ENCODE data around the gene LHFPL2. TPM values are rescaled to one million over a fixed set of nuclear protein-coding genes. Genes with fewer than 3 reads are reported as not detected.

LHFPL2 gene
- total RNA-seq, 4 donors from 2014 or later: 14.7 to 127 (median 28.0) TPM

GRCh38 chr5:78497573-78498533, 150.7 kb downstream of the LHFPL2 start:
- Histone ChIP-seq H3K27me3 (no peaks in the 10 kb centered on the region), H3K4me3 (no peak overlapping the region), H3K9me3 (no peaks in the 10 kb centered on the region), H3K27ac (no peak overlapping the region), H3K36me3 (no peaks in the 10 kb centered on the region), H3K4me1 (no peaks in the 10 kb centered on the region)
- TF ChIP-seq POLR2A (IDR thresholded peaks at IDR 0.05) (no peak), CTCF (IDR thresholded peaks at IDR 0.05) (no peak)
- intact Hi-C loops (cut with DNase I; ENCODE audit: low total_unique reads): no loop called here
- peak in 1 of 2 donors; percentile 34 for DNase-seq

GRCh38 chr5:78496373-78496772, 152.2 kb downstream of the LHFPL2 start:
- H3K4me1 ChIP-seq: no peaks in the 10 kb centered on the region
- intact Hi-C loops (cut with DNase I; ENCODE audit: low total_unique reads): no loop called here
- no peak overlapping the region for H3K4me3 ChIP-seq
- TF ChIP-seq POLR2A (IDR thresholded peaks at IDR 0.05) (no peak), CTCF (IDR thresholded peaks at IDR 0.05) (no peak)
- no peak for DNase-seq
- no peaks in the 10 kb centered on the region for H3K9me3 ChIP-seq
- no peak overlapping the region for H3K27ac ChIP-seq
- no peaks in the 10 kb centered on the region for H3K27me3 ChIP-seq
- no peaks in the 10 kb centered on the region for H3K36me3 ChIP-seq

GRCh38 chr5:78495800-78496199, 152.8 kb downstream of the LHFPL2 start:
- DNase-seq: no peak
- Histone ChIP-seq H3K9me3 (no peaks in the 10 kb centered on the region), H3K27ac (no peak overlapping the region), H3K4me3 (no peak overlapping the region), H3K36me3 (no peaks in the 10 kb centered on the region), H3K4me1 (no peaks in the 10 kb centered on the region), H3K27me3 (no peaks in the 10 kb centered on the region)
- intact Hi-C loops (cut with DNase I; ENCODE audit: low total_unique reads): no loop called here
- no peak for TF ChIP-seq POLR2A (IDR thresholded peaks at IDR 0.05)
- no peak for TF ChIP-seq CTCF (IDR thresholded peaks at IDR 0.05)

GRCh38 chr5:78492650-78493049, 155.9 kb downstream of the LHFPL2 start:
- Histone ChIP-seq H3K36me3 (no peaks in the 10 kb centered on the region), H3K27ac (no peak overlapping the region), H3K4me1 (no peaks in the 10 kb centered on the region), H3K27me3 (no peaks in the 10 kb centered on the region), H3K9me3 (no peaks in the 10 kb centered on the region), H3K4me3 (no peak overlapping the region)
- TF ChIP-seq POLR2A (IDR thresholded peaks at IDR 0.05): no peak
- intact Hi-C loops (cut with DNase I; ENCODE audit: low total_unique reads): no loop called here
- DNase-seq: no peak

GRCh38 chr5:78492224-78492623, 156.3 kb downstream of the LHFPL2 start:
- TF ChIP-seq CTCF (IDR thresholded peaks at IDR 0.05) (no peak), POLR2A (IDR thresholded peaks at IDR 0.05) (no peak)
- no peak overlapping the region for H3K27ac ChIP-seq
- no peaks in the 10 kb centered on the region for H3K4me1 ChIP-seq
- no peaks in the 10 kb centered on the region for H3K27me3 ChIP-seq
- H3K9me3 ChIP-seq: no peaks in the 10 kb centered on the region
- intact Hi-C loops (cut with DNase I; ENCODE audit: low total_unique reads): no loop called here
- no peaks in the 10 kb centered on the region for H3K36me3 ChIP-seq
- DNase-seq: no peak
- no peak overlapping the region for H3K4me3 ChIP-seq

Measured in uterus (tissue), 4 donors.